Fibroblast of villous mesenchyme (primary cell): Measurements from ENCODE around the gene TBC1D20. TPM values are rescaled to one million over a fixed set of nuclear protein-coding genes. Genes with fewer than 3 reads are reported as not detected.

ENCODE experiments used
- DNase-seq: peaks from one replicate; pipeline ENCODE4 v3.0.0-alpha.2; 2010; ENCODE audit warnings: low read depth
- H3K4me3 ChIP-seq: 2 replicates; pipeline ENCODE4 v1.5.1; 2011; ENCODE audit warnings: low read depth, mild to moderate bottlenecking, low read length
- CTCF ChIP-seq: IDR thresholded peaks from 2 replicates; pipeline ENCODE4 v1.5.1; 2012; ENCODE audit warnings: low read depth, mild to moderate bottlenecking, low read length; ENCODE audit not compliant: insufficient read depth
- total RNA-seq: library from RNA; depleted of rRNA; stranded (reverse); fragments of >200 nt; gene quantifications from 2 replicates; pipeline ENCODE4 v1.2.3, GENCODE V29; 2012

Gene TBC1D20
- total RNA-seq, 1 donor = 42.3 TPM

GRCh38 chr20:427849-428657 lies 34.3 kb downstream of the TBC1D20 start:
- DNase-seq = no peak
- no peak for TF ChIP-seq CTCF
- H3K4me3 ChIP-seq = no peak overlapping the region

- H3K4me3 ChIP-seq = no peak overlapping the region
- no peak for TF ChIP-seq CTCF
- DNase-seq = no peak
Measured at GRCh38 chr20:427401-427800, 34.9 kb downstream of the TBC1D20 start.

- no peak for DNase-seq
- TF ChIP-seq CTCF = no peak
- H3K4me3 ChIP-seq = no peak overlapping the region
Measured at GRCh38 chr20:426566-426965, 35.8 kb downstream of the TBC1D20 start.

- no peak overlapping the region for H3K4me3 ChIP-seq
- no peak for DNase-seq
- no peak for TF ChIP-seq CTCF
Measured at GRCh38 chr20:421685-422250, 40.6 kb downstream of the TBC1D20 start.

- H3K4me3 ChIP-seq = no peak overlapping the region
- TF ChIP-seq CTCF = no peak
- no peak for DNase-seq
Measured at GRCh38 chr20:420721-421574, 41.4 kb downstream of the TBC1D20 start.

- no peak for TF ChIP-seq CTCF
- no peak overlapping the region for H3K4me3 ChIP-seq
- no peak for DNase-seq
Measured at GRCh38 chr20:420166-420620, 42.1 kb downstream of the TBC1D20 start.
